Calu3 (cell line): ENCODE data around the gene CROCC2. TPM values are rescaled to one million over a fixed set of nuclear protein-coding genes. Genes with fewer than 3 reads are reported as not detected.

Source experiments
- BruUV-seq: library from RNA; stranded (reverse); fragments of 400-500 nt; replicated peaks from 2 replicates; lab custom pipeline; 2021; lab: Mats Ljungman, UMichigan
- CTCF ChIA-PET: fragments of 300-600 bp; sonication (Branson Sonifier 250); formaldehyde crosslinking; loops from one replicate; lab custom pipeline; 2022; ENCODE audit warnings: antibody characterized with exemption; lab: Charles Lee
- DNase-seq: peaks from one replicate; pipeline ENCODE4 v3.0.0; 2022
- H3K27ac Mint-ChIP-seq: one replicate; pipeline ENCODE4 v1.8.0; 2022; ENCODE audit warnings: mixed read lengths; ENCODE audit not compliant: unreplicated experiment
- H3K27me3 Mint-ChIP-seq: one replicate; pipeline ENCODE4 v1.8.0; 2022; ENCODE audit warnings: mixed read lengths; ENCODE audit not compliant: unreplicated experiment
- H3K36me3 Mint-ChIP-seq: one replicate; pipeline ENCODE4 v1.8.0; 2022; ENCODE audit warnings: mild to moderate bottlenecking, moderate library complexity, mixed read lengths; ENCODE audit not compliant: insufficient read depth, unreplicated experiment
- H3K4me1 Mint-ChIP-seq: one replicate; pipeline ENCODE4 v1.8.0; 2022; ENCODE audit warnings: mild to moderate bottlenecking, low read depth, mixed read lengths; ENCODE audit not compliant: unreplicated experiment
- H3K4me3 Mint-ChIP-seq: one replicate; pipeline ENCODE4 v1.8.0; 2022; ENCODE audit warnings: mild to moderate bottlenecking, low read depth, moderate library complexity, mixed read lengths; ENCODE audit not compliant: unreplicated experiment
- H3K9me3 Mint-ChIP-seq: one replicate; pipeline ENCODE4 v1.8.0; 2022; ENCODE audit warnings: low read depth, mixed read lengths; ENCODE audit not compliant: unreplicated experiment
- intact Hi-C: fragments of 100-400 bp; cut with micrococcal nuclease; formaldehyde crosslinking; loops from one replicate; pipeline ENCODE4 v1.10.0; 2022; ENCODE audit not compliant: unreplicated experiment
- total RNA-seq: library from RNA; stranded (reverse); gene quantifications from 2 replicates; pipeline ENCODE4 v1.2.3, GENCODE V29; 2022
- TF ChIP-seq, protein P1 (sequence below): fragments of 200-600 bp; IDR thresholded peaks from one replicate; pipeline ENCODE4 v1.8.0; 2022; ENCODE audit warnings: antibody characterized with exemption; ENCODE audit not compliant: unreplicated experiment

CROCC2 gene
- total RNA-seq, 1 experiment from 2014 or later = not detected

DNA sequence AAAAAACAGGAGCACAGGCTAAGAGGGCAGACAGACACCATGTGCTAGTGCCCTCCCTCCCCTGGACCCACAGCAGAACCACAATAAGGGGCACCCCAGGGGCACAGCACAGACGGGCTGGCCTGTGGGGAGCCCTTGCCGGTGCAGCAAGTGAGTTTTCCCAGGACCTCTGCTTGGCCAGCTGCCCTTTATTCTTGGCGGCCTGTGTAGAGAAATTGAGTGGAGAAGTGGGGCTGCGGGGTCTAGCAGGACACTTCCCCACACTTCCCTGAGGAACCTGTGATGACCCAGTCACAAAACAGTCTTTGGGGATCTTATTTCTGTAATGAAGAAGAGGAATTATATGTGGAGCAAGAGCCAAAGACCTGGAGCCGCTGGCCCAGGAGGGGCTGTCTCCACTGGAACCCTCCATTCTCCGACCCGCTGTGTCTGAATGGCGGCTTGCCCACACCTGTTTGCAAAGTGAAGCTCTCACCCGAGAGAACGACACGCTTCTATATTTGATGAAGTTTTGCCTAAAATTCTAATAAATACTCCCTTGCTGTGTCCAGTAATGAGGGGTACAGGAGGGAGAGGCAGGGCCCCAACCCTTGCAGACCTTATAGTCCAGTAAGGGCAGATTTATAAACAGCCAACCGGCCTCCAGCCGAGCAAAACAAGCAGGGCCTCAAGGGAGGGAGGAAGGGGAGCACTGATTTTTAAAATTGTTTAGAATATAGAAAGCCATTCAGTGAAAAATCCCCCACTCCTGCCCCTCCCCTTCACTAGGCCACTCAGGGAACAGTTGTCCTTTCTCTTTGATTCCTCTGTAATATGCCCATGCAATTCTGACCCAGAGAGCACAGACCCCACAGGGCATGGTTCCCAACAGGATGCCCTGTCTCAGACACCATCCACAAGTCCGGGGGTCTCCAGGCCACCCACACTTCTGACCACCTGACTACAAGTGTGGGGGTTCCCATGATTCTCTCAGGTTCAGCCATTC, 47.6 kb downstream of the CROCC2 start:
- Mint-ChIP-seq H3K27ac (no peak overlapping the region), H3K4me1 (no peaks in the 10 kb centered on the region), H3K9me3 (no peaks in the 10 kb centered on the region), H3K4me3 (no peak overlapping the region), H3K36me3 (no peaks in the 10 kb centered on the region), H3K27me3 (peaks cover 44% of the 10 kb centered on the region)
- no TSS peak for BruUV-seq
- DNase-seq = no peak
- intact Hi-C loops = no loop called here
- CTCF ChIA-PET = no interaction called here
- TF ChIP-seq, protein P1, sequence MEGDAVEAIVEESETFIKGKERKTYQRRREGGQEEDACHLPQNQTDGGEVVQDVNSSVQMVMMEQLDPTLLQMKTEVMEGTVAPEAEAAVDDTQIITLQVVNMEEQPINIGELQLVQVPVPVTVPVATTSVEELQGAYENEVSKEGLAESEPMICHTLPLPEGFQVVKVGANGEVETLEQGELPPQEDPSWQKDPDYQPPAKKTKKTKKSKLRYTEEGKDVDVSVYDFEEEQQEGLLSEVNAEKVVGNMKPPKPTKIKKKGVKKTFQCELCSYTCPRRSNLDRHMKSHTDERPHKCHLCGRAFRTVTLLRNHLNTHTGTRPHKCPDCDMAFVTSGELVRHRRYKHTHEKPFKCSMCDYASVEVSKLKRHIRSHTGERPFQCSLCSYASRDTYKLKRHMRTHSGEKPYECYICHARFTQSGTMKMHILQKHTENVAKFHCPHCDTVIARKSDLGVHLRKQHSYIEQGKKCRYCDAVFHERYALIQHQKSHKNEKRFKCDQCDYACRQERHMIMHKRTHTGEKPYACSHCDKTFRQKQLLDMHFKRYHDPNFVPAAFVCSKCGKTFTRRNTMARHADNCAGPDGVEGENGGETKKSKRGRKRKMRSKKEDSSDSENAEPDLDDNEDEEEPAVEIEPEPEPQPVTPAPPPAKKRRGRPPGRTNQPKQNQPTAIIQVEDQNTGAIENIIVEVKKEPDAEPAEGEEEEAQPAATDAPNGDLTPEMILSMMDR = no peak

DNA sequence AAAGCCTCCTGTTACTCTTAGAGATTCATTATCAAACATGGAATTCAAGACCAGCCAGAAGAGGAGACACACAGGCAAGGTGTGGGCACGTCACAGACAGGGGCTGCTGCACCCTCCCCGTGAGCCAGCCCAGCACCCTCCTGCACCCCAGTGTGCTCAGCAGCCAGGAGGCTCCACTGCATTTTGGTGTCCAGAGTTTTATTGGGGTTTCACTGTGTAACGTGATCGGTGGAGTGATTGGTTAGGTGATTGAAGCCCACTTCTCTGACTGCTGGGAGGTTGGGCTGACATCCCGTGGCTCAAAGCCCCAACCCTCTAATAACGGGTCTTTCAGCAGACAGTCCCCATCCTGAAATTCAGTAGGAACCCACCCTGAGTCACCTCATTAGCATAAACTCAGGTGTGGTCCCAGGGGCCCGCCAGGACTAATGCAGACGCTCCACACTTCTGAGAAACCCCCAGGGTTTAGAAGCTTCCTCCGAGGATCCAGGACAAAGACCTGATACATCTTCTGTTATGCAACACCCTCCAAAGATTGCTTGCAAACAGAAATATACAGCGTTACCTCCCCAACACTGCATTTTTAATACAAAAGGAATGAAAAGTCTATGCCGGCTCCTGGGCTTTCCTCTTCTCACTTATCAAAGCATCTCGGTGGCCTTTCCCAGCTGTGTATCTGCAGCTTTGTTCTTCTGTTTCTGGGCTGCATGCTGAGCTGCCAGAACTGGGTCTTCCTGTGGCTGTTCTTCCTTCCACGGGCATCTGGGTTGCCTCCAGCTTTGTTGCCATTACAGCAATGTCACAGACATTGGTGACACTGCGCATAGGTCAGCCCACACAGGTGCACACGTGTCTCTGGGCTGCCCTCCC, 48.5 kb downstream of the CROCC2 start:
- TF ChIP-seq, protein P1 = no peak
- Mint-ChIP-seq H3K36me3 (no peaks in the 10 kb centered on the region), H3K27me3 (peaks cover 44% of the 10 kb centered on the region), H3K4me1 (no peaks in the 10 kb centered on the region), H3K9me3 (no peaks in the 10 kb centered on the region), H3K4me3 (no peak overlapping the region), H3K27ac (no peak overlapping the region)
- no peak for DNase-seq
- intact Hi-C loops = no loop called here
- CTCF ChIA-PET = no interaction called here
- BruUV-seq = no TSS peak

DNA sequence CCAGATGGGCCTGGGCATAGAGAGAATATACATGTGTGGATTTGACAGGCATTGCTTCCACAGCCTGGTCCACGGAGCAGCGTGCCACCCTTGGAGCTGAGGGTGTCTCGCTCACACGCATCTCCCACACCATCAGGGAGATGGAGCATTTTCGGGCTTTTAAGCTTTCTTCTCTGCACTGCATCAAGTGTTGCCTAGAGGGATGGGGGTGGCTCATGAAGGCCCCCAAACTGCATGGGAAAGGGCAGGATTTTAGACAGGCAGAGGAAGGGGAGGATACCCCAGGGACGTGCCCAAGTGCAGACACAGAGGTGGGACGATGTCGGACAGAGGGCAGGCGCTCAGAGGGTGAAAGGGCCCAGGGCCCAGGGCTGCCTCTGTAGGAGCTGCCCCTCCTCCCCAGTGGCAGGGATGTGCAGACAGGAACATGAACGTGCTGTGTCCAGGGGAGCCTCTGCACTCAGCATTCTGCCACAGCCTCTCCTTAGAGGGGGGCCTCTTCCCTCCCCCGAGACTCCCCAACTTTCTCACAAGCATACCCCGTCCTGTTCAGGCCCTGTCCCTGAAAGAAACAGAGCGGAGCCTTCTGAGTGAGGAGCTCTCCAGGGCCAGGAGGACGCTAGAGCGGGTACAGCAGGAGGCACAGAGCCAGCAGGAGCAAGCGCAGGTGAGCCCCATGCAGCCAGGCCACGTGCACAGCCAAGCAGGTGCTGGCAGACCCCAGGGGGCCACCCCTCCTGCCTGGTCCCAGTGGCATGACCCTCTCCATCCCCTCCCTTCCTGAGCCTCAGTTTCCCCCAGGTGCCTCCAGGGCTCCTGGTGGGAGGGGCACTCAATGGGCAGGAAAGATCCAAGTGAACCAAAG, 49.4 kb downstream of the CROCC2 start:
- TF ChIP-seq, protein P1 = no peak
- no peaks in the 10 kb centered on the region for H3K36me3 Mint-ChIP-seq
- peaks cover 8% of the 10 kb centered on the region for H3K4me1 Mint-ChIP-seq
- BruUV-seq = no TSS peak
- intact Hi-C loops = no loop called here
- H3K4me3 Mint-ChIP-seq = no peak overlapping the region
- no peak overlapping the region for H3K27ac Mint-ChIP-seq
- no peak for DNase-seq
- peaks cover 44% of the 10 kb centered on the region for H3K27me3 Mint-ChIP-seq
- H3K9me3 Mint-ChIP-seq = no peaks in the 10 kb centered on the region
- CTCF ChIA-PET = no interaction called here
